Liver (tissue), 3 donors: Measurements from ENCODE around the gene CFDP1.

Experiments used
- GABPA ChIP-seq, 2 donors: IDR thresholded peaks in 1 of 2; conservative IDR thresholded peaks in 1 of 2; 2 replicates each; pipeline ENCODE4 v1.6.1; 2016; ENCODE audit warnings: antibody characterized with exemption in 2 of 2, mild to moderate bottlenecking in 1 of 2, moderate library complexity in 1 of 2
- JUND ChIP-seq, 2 donors: IDR thresholded peaks; 2 replicates each; pipeline ENCODE4 v1.6.1; 2016; ENCODE audit warnings: antibody characterized with exemption in 2 of 2
- TF ChIP-seq, protein P1 (sequence below): IDR thresholded peaks from 2 replicates; pipeline ENCODE4 v1.6.1; 2016; ENCODE audit warnings: antibody characterized with exemption
- TF ChIP-seq, protein P2 (sequence below): fragments of 150-350 bp; IDR thresholded peaks from 2 replicates; pipeline ENCODE4 v1.5.1; 2017; ENCODE audit warnings: improper control_type of control experiment, low read depth, low read length; ENCODE audit not compliant: missing input control
- donor health status: healthy.
- donor health status: healthy.

DNA sequence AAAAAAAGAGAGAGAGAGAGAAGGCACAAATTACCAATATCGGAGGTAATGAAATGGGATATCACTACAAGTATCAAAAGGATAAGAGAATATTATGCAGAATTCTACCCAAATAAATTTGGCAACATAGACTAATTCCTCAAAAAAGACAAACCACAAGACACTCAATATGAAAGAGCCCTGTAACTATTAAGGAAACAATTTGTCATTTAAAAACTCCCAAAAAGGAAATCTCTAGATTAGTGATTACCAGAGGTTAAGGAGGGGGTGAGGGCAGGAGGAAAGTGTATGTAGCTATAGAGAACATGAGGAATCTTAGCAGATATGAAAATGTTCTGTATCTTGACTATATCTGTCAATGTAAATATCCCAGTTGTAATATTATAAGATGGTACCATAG is 54.0 kb downstream of the CFDP1 start:
- TF ChIP-seq, protein P1, sequence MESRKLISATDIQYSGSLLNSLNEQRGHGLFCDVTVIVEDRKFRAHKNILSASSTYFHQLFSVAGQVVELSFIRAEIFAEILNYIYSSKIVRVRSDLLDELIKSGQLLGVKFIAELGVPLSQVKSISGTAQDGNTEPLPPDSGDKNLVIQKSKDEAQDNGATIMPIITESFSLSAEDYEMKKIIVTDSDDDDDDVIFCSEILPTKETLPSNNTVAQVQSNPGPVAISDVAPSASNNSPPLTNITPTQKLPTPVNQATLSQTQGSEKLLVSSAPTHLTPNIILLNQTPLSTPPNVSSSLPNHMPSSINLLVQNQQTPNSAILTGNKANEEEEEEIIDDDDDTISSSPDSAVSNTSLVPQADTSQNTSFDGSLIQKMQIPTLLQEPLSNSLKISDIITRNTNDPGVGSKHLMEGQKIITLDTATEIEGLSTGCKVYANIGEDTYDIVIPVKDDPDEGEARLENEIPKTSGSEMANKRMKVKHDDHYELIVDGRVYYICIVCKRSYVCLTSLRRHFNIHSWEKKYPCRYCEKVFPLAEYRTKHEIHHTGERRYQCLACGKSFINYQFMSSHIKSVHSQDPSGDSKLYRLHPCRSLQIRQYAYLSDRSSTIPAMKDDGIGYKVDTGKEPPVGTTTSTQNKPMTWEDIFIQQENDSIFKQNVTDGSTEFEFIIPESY: no peak
- TF ChIP-seq, protein P2, sequence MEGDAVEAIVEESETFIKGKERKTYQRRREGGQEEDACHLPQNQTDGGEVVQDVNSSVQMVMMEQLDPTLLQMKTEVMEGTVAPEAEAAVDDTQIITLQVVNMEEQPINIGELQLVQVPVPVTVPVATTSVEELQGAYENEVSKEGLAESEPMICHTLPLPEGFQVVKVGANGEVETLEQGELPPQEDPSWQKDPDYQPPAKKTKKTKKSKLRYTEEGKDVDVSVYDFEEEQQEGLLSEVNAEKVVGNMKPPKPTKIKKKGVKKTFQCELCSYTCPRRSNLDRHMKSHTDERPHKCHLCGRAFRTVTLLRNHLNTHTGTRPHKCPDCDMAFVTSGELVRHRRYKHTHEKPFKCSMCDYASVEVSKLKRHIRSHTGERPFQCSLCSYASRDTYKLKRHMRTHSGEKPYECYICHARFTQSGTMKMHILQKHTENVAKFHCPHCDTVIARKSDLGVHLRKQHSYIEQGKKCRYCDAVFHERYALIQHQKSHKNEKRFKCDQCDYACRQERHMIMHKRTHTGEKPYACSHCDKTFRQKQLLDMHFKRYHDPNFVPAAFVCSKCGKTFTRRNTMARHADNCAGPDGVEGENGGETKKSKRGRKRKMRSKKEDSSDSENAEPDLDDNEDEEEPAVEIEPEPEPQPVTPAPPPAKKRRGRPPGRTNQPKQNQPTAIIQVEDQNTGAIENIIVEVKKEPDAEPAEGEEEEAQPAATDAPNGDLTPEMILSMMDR: no peak
- TF ChIP-seq JUND (IDR thresholded peaks at IDR 0.05) (no peak), GABPA (IDR thresholded peaks at IDR 0.05 in 1 of 2, conservative IDR thresholded peaks at IDR 0.05 in 1 of 2) (no peak)
